ENCODE data around the gene ZCCHC10. TPM values are rescaled to one million over a fixed set of nuclear protein-coding genes. Genes with fewer than 3 reads are reported as not detected.

Gene ZCCHC10
- total and polyA plus RNA-seq, 9 of the 15 experiments (the other 6 are each of a cell fraction or from before 2014, with no cell fraction given) = 11.9 to 146 (median 51.8) TPM

DNA sequence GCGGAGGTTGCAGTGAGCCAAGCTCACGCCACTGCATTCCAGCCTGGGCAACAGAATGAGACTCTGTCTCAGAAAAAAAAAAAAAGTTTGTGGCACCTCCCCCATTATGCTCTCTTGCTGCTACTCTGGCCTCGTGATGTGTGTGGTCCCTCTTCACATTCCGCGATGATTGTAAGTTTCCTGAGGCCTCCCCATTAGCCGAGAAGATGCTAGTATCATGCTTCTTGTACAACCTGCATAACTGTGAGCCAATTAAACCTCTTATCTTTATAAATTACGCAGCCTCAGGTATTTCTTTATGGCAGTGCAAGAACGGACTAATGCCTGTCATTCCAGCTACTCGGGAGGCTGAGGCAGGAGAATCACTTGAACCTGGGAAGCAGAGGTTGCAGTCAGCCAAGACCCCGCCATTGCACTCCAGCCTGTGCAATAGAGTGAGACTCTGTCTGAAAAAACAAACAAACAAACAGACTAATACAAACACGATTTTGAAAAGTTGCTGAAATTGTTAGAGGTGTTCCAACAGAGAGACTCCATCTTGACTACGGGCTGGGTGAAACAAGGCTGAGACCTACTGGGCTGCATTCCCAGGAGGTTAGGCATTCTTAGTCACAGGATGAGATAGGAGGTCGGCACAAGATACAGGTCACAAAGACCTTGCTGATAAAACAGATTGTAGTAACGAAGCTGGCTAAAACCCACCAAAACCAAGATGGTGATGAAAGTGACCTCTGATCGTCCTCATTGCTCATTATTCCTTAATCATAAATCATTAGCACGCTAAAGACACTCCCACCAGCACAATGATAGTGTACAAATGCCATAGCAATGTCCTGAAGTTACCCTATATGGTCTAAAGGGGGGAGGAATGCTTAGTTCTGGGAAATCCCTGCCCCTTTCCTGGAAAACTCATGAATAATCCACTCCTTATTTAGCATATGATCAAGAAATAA is 54.6 kb downstream of the ZCCHC10 start (continued):
- TF ChIP-seq CTCFL (IDR thresholded peaks at IDR 0.05; ENCODE audit: borderline replicate concordance, insufficient read depth, low read depth, low read length, poor library complexity, severe bottlenecking) (no peak), VEZF1 (CRISPR knock-in tag; IDR thresholded peaks at IDR 0.05) (peak; percentile 87), CHD4 (IDR thresholded peaks at IDR 0.05; ENCODE audit: insufficient read depth, insufficient replicate concordance, low read depth, low read length, poor library complexity, severe bottlenecking) (no peak), MYNN (IDR thresholded peaks at IDR 0.05) (no peak), MYNN (CRISPR knock-in tag; IDR thresholded peaks at IDR 0.05) (no peak), YY1 (IDR thresholded peaks at IDR 0.05; ENCODE audit: borderline replicate concordance in 1 of 3, control insufficient read depth in 1 of 3, extremely low read depth in 1 of 3, insufficient read depth in 3 of 3, insufficient read length in 1 of 3, insufficient replicate concordance in 2 of 3, low read depth in 1 of 3, low read length in 2 of 3) (peak in 1 of 3 experiments; percentile 60), IRF1 (CRISPR knock-in tag; IDR thresholded peaks at IDR 0.05; ENCODE audit: borderline replicate concordance) (no peak), MEIS2 (IDR thresholded peaks at IDR 0.05; ENCODE audit: partially characterized antibody) (peak; percentile 94), TRIM24 (IDR thresholded peaks at IDR 0.05) (peak in 1 of 2 experiments; percentile 41; a peak in 1 of 4 replicates), NR2C2 (CRISPR knock-in tag; IDR thresholded peaks at IDR 0.05) (no peak), NR2C2 (tag; IDR thresholded peaks at IDR 0.05) (peak; percentile 82), ZNF766 (CRISPR knock-in tag; conservative IDR thresholded peaks at IDR 0.05) (peak; percentile 87), POLR2B (IDR thresholded peaks at IDR 0.05; ENCODE audit: low read depth, partially characterized antibody) (no peak), TBP (optimal IDR thresholded peaks at IDR 0.05; ENCODE audit: low read depth, low read length) (no peak), HNRNPK (IDR thresholded peaks at IDR 0.05; ENCODE audit: low read depth, low read length, poor library complexity, severe bottlenecking) (no peak), EP400 (IDR thresholded peaks at IDR 0.05) (peak; percentile 59)
- TF ChIP-seq, protein P1, sequence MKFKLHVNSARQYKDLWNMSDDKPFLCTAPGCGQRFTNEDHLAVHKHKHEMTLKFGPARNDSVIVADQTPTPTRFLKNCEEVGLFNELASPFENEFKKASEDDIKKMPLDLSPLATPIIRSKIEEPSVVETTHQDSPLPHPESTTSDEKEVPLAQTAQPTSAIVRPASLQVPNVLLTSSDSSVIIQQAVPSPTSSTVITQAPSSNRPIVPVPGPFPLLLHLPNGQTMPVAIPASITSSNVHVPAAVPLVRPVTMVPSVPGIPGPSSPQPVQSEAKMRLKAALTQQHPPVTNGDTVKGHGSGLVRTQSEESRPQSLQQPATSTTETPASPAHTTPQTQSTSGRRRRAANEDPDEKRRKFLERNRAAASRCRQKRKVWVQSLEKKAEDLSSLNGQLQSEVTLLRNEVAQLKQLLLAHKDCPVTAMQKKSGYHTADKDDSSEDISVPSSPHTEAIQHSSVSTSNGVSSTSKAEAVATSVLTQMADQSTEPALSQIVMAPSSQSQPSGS (CRISPR knock-in tag; IDR thresholded peaks at IDR 0.05) = no peak
- TF ChIP-seq, protein P2, sequence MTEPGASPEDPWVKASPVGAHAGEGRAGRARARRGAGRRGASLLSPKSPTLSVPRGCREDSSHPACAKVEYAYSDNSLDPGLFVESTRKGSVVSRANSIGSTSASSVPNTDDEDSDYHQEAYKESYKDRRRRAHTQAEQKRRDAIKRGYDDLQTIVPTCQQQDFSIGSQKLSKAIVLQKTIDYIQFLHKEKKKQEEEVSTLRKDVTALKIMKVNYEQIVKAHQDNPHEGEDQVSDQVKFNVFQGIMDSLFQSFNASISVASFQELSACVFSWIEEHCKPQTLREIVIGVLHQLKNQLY (CRISPR knock-in tag; conservative IDR thresholded peaks at IDR 0.05) = no peak
